SH-SY5Y (cell line): ENCODE data around the gene PGPEP1.

Source experiments
- GATA2 ChIP-seq: IDR thresholded peaks from 2 replicates; pipeline ENCODE4 v1.6.1; 2011; ENCODE audit warnings: mild to moderate bottlenecking, low read depth, low read length
- GATA3 ChIP-seq: IDR thresholded peaks from 2 replicates; pipeline ENCODE4 v1.6.1; 2011; ENCODE audit warnings: low read depth, mild to moderate bottlenecking, low read length, moderate library complexity

The PGPEP1 gene

DNA sequence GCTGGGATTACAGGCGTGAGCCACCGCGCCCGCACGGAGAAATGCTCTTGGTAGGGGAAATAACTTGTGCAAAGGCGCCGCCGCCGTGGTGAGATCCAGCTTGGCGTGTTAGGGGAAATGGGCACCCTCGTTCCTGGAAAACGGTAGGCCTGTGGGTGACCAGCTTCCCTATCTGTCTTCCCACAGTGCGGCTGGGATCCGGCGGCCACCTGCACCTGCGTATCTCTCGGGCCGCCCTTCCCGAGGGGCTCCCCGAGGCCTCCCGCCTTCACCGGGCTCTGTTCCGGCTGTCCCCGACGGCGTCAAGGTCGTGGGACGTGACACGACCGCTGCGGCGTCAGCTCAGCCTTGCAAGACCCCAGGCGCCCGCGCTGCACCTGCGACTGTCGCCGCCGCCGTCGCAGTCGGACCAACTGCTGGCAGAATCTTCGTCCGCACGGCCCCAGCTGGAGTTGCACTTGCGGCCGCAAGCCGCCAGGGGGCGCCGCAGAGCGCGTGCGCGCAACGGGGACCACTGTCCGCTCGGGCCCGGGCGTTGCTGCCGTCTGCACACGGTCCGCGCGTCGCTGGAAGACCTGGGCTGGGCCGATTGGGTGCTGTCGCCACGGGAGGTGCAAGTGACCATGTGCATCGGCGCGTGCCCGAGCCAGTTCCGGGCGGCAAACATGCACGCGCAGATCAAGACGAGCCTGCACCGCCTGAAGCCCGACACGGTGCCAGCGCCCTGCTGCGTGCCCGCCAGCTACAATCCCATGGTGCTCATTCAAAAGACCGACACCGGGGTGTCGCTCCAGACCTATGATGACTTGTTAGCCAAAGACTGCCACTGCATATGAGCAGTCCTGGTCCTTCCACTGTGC, 47.9 kb downstream of the PGPEP1 start:
- TF ChIP-seq GATA3 = no peak
- TF ChIP-seq GATA2 = no peak

GRCh38 chr19:18388960-18389725, 48.7 kb downstream of the PGPEP1 start:
- TF ChIP-seq GATA3 (no peak), GATA2 (no peak)

- no peak for TF ChIP-seq GATA2
- no peak for TF ChIP-seq GATA3
Measured at GRCh38 chr19:18389726-18390064, 49.3 kb downstream of the PGPEP1 start.

DNA sequence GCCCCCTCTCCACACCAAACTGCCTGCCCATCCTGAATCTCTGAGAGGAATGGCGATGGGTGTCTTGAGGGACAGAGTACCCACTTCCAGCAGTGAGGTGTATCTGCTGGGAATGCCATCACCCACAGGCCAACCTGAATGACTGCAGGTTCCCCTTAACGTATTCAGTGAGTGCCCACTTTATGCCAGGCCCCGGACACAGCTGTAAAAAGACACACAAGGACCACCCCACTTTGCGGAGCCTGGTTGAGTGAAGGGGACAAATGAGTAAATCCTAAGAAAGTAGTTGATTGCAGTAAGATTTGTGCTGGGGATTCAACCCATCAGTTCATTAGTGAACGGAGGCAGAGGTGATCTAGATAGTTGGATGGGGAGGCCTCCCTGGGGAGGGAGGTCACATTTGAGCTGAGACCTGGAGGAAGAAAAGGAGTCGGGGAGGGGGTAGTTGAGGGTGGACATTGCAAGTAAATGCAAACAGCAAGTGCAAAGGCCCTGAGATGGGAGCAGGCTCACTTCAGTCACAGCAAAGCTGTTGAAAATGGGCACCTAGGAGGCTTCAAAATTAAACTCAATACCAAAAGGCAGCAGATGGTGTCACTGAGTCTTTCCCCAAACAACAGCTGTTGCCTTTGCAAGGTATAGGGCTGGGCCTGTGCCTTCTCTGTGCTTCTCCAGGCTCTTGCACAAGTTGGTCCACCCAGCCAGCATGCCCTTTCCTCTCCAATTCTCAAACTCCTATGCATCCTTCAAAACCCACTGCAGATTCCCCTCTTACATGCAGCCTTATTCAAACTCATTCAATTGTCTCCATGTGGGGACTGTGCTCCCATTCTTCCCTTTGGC, 49.9 kb downstream of the PGPEP1 start:
- TF ChIP-seq GATA2 (no peak), GATA3 (no peak)

- no peak for TF ChIP-seq GATA3
- TF ChIP-seq GATA2 = no peak
Measured at GRCh38 chr19:18391509-18392075, 51.2 kb downstream of the PGPEP1 start.

DNA sequence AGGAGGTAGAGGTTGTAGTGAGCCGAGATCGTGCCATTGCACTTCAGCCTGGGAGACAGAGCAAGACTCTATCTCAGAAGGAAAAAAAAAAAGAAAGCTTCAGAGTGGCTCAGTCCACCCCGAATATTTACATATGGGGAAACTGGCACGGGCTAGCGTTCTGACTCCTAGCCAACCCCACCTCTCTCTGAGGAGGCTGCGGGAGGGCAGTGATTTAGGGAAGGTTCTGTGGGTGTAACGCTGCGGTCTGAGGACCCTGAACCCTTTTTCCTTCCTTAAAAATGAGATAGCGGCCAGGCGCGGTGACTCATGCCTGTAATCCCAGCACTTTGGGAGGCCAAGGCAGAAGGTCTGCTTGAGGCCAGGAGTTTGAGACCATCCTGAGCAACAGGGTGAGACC, 52.0 kb downstream of the PGPEP1 start:
- TF ChIP-seq GATA2 (no peak), GATA3 (no peak)

DNA sequence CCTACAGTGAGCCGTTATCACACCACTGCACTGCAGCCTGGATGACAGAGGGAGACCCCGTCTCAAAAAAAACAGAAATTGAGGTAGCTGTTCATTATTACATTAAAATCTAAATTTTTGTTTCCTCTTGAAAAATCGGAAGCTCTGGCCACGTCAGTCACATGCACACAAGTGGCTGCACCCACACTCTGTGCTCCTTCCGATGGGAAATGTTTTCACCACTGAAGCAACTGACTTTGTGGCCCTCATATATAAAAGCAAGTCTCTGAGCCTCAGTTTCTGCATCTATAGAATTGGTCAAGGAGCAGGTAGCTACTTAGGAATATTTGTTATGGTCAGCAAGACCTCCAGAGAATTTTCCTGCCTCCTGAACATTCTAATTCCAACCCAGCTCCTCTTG, 52.5 kb downstream of the PGPEP1 start:
- no peak for TF ChIP-seq GATA3

DNA sequence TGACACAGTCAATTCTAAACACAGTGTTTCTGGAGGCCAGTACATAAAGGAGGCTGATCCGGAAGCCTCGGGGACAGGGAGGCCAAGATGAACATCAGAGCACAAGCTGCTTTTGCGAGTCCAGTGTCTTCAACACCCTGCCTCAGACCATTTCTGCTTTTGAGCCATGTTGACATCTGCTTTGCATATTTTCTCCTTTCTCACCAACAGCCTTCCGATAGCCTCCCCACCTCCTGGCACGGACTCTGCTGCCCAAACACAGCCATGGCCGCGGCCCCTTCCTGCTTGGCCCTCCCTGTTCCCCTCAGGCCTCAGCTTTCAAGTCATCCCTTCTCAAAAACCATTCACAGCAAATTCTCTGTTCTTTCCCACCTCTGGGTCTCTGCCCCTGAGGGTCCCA, 53.4 kb downstream of the PGPEP1 start:
- TF ChIP-seq GATA2 (no peak), GATA3 (no peak)

DNA sequence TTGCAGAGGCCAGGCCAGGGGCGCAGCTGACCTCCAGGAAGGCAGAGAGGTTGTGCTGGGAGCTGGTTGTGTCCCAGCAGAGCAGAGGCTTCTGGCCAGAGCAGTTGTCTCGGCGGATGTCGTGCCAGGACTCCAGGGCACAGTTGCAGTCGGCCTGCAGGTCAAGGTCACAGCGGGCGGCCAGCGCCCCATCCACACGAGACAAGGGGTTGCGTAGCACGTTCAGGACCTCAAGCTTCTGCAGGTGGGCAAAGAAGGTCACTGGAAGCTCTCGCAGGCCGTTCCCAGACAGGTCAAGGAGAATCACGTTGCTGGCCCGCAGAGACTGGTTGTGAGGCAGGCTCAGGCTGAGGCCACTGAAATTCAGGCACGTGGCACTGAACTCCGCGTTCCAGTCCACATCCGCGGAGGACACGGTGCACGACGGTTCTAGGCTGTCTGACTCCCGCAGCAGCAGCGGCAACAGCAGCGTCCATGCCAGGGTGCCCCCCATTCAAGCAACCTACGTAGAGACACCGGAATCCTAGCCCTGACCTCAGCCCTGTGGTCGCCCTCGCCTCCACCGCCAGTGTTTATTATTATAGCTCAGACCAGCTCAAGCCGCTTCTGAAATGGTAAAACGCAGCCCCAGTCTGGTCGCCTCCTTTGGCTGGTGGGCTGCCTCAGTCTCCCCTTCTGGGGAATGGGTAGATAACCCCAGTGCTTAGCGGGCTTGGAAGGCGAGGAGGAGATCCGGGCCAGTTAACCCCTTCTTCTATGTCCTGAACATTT, 56.3 kb downstream of the PGPEP1 start:
- TF ChIP-seq GATA2 = no peak
- TF ChIP-seq GATA3 = no peak

DNA sequence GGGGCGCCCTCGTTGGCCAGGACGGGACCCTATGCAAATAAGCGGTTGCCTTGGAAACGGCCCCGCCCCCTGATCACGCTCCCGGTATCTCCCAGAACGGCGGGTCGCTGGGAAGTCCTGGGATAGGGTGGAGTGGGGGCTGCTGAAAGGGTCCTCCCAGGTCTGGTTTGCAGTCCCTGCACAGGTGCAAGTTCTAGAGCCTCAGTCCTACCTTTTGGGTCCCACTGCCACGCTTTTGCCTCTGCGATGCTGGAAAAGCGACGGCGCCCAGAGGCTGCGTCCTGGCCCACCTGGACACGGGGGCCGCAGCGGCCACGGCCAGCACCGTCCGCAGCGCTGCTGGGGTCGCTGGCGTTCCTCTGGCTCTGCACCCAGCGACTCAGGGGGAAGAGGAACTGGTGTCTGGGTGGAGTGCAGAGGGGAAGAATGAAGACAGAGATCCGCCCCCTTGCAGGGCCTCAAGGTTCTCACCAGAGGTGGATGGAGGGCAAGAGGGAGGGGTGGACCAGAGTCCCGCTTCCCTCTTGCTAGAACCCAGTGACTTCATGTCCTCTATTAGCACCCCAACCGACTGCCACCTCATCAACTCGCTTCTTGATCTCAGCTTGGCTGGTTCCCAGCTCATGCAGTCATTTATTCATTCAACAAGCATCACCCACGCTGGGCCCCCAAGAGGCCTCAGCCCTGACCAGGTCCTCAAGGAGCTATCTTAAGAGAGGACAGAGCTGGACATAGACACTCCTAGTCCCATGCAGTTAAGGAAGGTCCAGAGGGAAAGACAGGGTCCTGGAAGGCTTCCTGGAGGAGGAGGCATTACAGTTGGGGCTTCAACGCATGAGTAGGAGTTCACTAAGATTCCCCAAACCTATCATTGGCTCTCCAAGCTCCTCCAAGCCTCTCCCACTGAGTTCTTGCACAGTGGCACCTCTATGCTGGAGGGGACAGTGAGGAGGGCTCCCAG, 57.1 kb downstream of the PGPEP1 start, which contains the start of gene LRRC25:
Gene LRRC25, minus strand, starts transcription at position 381 of the 961 bp plus-strand sequence. CDS start 659 bp downstream, outside the sequence.
- TF ChIP-seq GATA2 (no peak), GATA3 (no peak)

GRCh38 chr19:18399008-18399407, 58.6 kb downstream of the PGPEP1 start:
- no peak for TF ChIP-seq GATA2
- no peak for TF ChIP-seq GATA3

DNA sequence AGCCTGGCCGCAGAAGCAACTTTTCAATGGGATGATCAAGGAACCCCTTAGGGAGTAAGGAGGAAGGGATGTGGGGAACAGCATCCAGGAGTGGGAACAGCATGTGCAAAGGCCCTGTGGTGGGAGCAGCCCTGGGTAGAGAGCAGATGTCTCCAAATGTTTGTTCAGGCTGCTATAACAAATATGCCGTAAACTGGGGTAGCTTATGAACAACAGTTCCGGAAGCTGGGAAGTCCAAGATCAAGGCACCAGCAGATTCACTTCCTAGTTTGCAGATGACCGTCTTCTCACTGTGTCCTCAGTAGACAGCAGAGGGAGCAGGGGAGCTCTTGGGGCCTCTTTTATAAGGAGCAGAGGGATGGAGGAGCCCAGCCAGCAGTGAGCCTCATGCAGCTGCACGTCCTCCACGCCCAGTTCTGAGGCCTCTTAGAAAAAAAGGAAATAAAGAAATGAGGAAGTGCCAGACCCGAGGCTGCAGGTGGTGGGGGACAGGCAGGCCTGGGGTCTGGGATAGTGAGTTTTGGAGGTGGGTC, 61.2 kb downstream of the PGPEP1 start:
- TF ChIP-seq GATA3 (no peak), GATA2 (no peak)

DNA sequence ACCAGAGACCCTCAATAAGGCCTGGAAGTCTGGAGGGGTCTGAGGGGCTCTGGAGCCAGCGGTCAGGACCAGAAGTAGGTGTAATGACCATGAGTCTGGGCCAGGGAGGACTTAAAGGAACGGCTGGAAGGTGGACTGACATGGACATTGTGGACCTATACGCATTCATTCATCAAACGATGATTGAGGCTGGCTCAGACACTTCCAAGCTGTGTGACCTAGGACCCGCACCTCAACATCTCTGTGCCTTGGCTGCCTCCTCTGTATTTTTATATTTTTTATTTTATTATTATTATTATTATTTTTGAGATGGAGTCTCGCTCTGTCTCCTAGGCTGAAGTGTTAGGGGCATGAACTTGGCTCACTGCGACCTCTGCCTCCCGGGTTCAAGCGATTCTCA, 66.4 kb downstream of the PGPEP1 start:
- TF ChIP-seq GATA3 (no peak), GATA2 (no peak)

DNA sequence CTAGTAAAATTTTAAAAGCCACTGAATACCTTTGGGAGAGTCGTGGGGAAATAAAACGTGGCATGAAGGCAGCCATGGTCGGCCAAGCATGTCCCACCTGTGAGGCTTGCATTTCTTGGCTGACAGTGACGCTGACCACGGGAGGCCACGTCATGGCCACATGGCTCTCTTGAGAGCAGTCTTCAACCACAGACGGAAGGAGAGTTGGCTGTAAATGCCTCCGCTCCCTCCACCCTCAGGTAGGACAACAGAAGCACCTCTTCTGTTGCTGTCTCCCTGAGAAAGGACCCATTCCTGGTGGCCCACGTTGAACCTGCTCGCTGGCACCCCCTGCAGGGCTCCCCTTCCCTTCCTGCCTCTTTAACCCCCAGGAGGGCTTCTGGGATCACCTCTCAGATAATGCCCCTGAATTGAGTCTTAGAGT, 67.7 kb downstream of the PGPEP1 start:
- TF ChIP-seq GATA3 (no peak), GATA2 (no peak)
